COLO668 (cell line): ENCODE measurements around the gene NPAS3.

ENCODE experiments used
- DNase-seq: peaks from one replicate; lab custom pipeline; 2025; ENCODE audit not compliant: unreplicated experiment; lab: John Stamatoyannopoulos, UW

The NPAS3 gene

DNA sequence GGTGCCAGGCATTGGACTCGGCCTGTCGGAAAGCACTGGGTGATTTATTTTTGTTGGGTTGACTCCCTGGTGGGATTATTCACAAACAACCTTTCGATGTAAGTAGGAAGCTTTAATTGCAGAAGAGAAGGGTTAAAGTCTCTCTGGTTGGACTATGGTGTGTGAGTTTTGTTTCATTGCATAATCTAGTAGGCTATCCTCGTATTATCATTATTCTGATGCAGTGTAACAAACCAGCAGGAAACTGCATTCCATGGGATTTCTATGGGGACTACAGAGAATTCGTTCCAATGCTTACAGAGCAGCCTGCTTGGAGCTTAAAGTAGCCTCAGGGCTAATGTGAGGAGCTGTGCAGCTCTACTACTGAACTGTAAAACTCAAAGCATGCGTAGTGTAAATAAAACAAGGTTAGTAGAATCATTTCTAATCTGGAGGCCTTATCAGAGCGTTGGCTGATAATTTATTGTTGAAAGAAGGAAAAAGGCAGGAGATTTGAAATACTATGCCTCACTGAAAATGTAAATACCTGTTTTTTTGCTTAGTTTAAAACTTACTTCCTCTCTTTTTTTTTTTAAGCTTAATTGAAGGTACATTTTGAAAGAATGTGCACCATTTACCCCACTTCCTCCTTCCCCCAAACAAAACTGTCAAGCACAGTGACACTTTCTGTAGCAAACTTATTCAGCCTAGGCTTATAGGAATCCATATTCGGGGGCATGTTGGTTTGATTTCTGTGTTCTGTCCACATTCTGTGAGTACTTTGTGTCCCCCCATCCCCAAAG lies 226.7 kb downstream of the NPAS3 start:
- DNase-seq: no peak

DNA sequence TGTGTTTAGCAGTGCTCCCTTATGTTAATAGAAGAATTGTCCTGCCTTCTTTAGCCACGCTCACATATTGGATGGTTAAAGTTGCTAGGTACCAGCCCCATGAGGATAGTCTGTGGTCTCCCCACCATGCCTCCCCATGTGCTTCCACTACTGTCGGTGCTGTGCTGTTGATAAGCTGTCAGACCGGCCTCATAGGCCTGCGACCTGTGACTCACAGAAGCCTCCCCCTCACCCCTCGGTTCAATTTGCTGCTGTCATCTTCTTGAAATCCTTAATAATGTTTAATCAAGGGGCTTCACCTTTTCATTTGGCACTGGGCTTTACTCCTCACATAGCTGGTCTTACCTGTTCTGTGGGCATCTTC lies 227.2 kb downstream of the NPAS3 start:
- DNase-seq: no peak

DNA sequence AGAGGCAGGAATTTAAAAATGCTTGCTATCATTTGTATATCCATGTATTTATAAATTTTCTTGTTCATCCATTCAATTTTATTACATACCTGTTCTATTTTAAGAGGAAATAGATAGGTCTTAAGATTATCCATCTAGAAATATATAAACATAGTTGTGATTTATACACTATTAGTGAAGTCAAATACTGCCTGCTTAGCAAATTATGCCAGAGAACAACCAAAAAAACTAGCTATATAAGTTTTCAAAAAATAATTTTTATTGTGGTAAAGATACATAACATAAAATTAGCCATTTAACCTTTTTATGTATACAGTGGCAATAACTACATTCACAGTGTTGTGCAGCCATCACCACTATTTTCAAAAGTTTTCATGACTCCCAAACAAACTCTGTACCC lies 237.3 kb downstream of the NPAS3 start:
- no peak for DNase-seq

DNA sequence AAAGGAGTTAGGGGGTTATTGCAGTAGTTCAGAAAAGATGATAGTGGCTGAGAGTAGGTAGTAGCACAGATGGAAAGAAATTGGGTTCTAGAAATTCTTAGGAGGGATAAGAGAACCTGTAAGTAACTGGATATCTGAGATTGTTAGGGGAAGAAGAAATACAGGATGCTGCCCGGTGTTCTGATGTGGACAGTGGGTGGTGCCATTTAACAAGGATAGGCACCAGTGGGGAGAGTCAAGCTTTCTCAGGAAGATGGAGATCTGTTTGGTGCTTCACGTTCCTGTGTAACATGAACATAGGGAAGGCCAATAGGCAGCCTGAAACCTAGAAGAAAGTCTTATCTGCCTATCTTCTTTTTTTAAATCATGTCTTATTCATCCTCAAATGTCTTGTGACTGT lies 245.9 kb downstream of the NPAS3 start:
- DNase-seq: no peak

DNA sequence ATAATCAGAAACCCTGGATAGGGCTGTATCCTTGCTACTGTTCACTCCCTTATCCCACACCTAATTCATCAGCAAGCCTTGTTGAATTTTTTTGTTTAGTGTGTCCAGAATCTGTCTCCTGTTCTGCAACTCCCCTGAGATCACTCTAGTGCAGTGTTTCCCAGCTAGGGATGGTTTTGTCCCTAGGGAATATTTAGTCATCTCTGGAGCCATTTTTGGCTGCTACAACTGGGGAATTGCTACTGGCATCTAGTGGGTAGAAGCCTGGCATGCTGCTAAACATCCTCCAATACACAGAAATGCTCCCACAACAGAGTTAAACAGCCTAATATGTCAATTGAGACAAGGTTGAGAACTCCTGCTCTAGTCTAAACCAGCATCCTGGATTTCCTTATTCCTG lies 248.0 kb downstream of the NPAS3 start:
- DNase-seq: no peak

DNA sequence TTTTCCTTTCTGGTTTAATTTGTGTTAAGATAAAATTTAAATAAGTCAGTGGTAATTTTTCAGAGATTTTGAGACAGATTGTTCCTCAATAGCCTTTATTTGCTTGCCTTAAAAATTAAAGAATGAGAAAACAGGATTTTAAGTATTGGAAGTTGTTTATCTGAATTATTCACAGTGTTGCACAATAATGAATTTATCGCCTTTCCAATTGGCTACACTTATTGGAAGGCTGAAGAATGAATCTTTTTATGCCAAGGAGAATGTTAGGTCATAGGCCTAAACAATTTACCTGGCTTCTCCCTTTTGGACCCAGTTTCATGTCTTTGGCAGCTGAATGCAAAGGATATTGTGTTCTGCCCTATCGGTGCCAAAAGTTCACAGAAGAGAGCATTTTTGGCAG lies 250.2 kb downstream of the NPAS3 start:
- DNase-seq: no peak

DNA sequence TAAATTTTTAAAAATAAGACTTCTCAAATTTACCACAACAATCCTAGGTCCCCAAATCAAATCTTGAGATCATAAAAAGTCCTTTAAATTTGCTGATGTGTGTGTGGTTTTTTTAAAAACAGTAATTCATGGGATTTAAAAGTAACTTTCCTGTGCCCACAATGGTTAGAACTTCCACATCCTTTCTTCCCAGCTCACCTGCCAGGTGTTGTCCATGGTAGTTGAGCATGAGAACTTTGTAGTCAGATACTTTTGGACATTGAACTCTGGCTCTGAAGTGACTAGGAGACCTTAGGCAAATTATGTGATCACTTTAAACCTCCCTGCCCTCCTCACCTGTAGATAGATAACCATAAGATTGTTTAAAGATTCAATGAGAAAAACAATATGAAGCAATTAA lies 253.2 kb downstream of the NPAS3 start:
- no peak for DNase-seq

DNA sequence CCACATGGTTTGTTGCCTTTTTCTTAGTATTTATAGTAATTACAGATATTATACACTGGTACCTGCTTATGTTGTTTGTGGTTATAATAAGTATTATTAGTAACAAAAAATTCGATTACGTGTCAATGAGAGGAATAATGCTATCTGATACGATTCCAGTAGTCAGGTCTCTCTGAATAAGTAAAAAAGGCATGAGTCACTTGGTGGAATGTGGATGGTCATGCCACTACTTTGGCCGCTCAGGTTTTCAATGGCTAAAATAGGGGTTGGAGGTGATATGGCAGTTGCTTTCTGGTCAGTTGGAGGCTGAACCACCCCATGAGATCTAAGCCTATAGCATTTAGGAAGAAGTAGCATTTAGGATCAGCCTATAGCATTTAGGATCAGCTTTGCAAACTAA lies 255.9 kb downstream of the NPAS3 start:
- DNase-seq: no peak

DNA sequence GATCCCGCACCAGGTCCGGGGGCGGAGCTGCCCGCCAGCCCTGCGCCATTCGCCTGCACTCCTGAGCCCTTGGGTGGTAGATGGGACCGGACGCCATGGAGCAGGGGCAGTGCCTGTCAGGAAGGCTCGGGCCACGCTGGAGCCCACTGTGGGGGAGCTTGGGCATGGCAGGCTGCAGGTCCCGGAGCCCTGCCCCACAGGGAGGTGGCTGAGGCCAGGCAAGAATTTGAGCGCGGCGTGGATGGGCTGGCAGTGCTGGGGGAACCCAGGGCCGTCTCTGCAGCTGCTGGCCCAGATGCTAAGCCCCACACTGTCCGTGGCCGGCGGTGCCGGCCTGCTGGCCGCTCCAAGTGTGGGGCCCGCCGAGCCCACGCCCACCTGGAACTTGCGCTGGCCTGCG lies 260.0 kb downstream of the NPAS3 start:
- no peak for DNase-seq

DNA sequence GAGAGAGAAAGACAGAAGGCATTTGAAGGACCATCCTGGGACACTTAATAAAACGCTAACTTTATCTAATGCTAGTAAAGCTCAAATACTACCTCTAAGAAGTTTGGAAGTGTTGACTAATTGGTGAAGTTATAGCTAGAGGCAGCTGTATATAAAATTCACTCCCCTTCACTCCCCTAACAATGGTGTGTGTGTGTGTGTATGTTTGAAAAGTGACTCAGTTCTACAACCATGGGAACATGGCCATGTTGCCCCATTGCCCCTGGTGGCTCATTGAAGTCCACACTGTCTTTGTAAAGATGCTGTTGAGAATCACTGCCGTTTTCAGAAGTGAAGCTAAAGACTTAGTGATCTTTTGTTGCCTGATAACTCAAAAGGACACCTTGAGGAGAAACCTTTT lies 262.4 kb downstream of the NPAS3 start:
- DNase-seq: no peak

DNA sequence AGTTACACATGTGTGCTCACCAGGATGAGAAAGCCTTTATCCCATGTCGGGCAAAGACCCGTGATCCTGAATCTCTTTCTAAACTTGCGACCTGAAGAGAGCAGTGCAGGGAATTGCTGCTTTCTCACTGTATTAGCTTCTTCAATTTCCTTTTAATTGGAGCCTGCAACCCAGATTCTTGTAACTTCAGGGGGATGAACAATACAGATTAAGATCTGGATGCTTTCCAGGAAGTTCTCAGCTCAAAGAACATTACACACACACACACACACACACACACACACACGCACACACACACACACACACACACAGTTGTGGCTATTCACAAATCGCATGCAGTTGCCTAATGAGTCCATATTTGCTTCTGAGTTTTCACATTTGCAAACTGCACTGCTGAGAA lies 268.3 kb downstream of the NPAS3 start:
- DNase-seq: no peak

DNA sequence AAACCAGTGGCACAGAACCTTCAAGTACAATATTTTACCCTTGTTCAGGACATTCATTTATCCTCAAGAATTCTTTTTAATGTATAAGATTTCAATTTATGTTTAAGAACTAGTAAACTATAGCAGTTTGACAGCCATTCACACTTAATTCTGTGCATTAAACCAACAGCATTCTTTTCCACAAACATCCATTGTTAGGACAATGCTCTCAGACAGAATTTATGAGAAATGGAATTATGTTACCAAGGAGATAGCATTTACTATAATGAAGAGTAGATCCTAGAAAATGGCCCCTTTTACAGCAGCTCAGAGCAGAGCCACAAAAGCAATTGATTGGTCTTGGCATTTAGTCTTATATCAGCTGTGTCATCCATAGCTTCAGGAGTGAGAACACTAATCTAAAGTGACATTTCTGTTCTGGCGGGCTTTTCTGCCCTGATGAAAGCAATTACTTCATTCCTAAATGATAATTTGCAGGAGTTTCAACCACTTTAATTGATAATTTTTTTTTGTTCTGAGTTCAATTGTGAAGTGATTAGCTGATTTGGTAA lies 268.9 kb downstream of the NPAS3 start:
- DNase-seq: no peak

DNA sequence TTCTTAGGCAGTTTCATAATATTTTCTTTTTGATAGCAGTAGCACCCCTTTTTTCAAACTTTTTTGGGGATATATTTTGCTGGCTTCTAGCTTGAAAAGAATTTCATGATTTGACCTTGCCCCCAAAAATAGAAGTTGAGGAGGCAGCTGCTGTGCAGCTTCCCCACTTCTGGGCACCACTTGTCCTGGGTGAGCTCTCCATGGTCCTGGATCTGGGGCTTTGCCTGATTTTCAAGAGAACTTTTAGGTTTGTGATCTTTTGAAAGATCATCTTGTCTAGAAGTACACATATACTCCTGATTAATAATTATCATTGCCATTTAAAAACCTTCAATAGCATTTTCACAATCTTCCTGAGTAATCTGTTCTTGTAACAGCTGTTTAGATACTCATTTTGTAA lies 271.6 kb downstream of the NPAS3 start:
- DNase-seq: no peak

DNA sequence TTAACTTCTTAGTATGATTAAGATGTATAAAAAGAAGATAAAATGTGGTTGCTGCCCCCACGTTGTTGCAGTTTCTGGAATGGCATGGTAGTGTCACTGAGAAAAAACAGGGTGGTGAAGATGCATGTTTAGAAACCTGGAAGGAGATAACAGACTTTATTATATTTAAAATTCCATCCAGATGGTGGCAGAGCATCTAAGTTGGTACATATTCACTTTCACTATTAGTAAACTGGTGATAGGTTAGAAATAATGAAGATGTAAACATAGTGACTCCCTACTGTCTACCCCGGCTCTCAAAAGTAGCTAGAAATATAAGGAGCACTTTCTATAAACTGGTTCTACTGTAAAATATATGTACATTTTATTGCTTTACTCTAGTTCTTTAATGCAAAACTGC lies 279.3 kb downstream of the NPAS3 start:
- no peak for DNase-seq

DNA sequence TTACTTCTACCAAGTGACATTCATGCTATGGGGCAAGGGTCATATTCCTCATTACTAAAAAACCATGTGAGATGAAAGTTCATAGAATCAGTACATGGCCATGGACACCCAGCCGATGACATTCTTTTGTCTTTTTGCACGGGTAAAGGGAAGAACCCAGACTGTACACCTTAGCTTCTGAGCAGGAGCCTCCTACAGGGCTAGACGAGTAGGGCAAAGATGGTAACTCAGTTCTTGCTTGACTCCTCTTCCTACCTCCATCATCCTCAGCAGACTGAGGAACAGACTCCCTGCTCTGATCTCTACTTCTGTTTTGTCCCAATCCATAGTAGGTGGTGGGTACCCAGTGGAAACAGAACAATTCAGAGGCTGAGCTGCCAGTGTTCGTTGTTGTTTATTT lies 281.3 kb downstream of the NPAS3 start:
- no peak for DNase-seq

DNA sequence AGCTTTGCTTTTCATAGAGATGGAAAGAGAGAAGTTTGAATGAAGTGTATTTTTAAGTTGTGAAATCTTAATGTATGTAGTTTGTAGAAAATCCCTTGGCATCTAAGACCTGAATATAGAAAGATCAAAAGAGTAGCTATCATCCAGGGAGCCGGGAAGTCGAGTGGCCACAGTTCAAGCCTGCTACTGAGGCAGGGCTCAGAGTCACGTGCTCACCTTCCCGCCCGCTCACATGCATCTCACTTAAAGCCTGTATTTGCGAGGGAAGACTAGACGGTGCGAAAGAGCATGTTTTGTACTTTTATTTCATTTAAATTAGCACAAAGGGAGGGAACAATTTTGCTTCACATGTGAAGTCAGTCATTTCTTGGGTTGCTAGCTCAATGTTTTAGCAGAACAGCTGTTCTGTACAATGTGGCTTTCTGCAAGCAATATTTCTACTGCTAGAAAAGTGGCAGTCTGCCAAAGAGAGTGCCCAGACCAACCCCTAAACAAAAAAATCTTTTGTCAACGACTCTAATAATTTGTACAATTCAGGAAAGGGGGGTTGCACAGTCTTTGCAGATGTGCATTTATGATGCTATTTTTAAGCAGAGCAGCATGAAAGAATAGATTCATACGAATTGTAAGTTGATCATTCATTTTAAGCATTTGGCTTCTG lies 290.7 kb downstream of the NPAS3 start:
- no peak for DNase-seq

DNA sequence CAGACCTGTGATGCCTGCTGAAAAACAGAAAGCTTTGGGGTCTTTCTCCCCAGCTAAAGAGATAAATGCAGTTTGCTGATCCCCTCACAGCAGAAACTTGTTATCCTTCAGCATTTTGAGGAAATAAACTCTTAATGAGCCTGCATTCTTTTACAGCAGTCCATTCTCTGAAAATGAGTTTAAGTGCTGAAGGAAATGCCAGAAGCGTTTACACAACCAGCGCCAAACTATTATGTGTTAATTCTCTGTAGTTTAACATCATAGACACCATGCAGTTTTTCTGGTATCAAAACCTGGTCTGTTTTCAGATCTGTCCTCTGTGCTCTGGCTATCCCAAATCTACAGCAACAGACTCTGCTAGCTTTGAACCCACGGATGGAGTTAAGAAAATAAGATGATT lies 291.3 kb downstream of the NPAS3 start:
- DNase-seq: no peak

DNA sequence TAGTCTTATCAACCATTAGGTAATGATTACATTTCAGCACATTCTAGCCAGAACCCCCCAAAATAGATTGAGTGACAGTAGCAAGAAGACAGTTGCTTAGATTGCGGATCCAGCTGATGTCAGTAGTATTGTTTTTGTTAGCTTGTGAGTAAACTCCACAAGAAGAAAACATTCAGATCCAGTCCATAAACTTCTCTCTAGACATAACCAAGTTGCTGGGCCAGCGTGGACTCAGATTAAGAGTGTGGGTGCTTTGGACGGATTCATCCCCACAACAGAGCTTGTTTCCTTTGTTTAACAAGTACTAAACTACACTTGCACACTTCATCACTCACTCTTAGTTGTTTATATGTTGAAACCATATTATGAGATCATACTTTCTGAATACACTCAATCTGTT lies 293.4 kb downstream of the NPAS3 start:
- DNase-seq: no peak

DNA sequence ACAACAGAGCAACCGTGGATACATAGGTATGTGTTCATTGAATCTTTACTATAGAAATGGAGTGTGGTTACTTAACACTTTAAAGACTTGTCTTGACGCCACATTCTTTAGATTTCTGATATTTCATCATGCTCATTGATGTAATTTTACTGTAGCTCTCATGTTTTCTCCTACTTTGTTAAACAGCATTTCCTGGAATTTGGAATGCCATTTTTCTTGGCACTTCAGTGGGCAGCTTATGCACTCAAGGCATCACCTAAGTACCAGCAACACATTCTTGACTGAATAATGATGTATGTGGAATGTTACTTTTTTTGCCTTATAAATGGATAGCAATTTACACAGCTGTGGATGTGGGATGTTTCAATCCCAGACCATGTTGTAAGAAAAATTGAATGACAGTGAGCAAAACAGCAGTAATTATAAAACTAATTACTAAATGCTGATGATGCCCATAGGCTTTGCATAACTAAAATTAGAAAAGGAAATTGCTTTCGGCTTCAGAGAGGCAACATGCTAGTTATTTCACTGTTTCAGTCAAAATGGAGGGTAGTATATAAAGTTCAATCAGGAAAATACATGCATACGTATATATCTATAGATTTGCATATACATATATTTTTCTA lies 298.5 kb downstream of the NPAS3 start:
- DNase-seq: no peak

DNA sequence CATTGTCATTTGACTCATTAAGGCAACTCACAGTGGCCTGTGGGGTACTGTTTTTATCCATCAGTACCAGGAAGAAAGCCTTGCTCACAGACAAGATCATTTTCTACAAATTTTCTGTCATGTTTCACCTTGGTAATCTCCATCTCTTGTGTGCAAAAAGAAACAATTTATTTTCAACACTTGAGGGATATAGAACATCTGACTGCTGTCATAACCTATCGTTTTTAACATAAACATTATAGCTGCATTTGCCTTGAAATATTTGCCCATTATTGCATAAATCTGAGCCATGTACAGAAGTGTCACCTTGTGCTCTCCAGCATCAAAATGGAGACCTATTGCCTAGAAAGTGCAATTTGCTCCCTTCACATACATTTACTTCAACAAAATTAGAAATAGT lies 300.8 kb downstream of the NPAS3 start:
- DNase-seq: no peak

DNA sequence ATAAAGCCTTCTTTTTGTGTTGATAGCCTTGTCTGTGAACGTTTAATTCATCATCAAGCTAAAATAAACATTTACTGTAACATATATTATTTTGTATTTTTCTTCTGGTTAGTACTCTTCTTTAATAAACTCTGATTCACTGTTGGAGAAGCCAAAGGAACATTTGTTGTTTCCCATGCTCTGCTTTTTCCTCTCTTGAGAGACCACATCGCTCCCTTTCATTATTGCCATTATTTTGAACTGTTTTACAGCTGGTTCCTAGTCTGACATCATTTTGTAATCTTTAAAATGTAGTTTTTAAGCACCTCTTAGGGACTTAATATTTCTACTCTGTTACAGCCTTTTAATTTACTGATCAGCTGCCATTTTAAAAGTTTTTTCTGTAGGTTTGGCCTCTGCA lies 301.8 kb downstream of the NPAS3 start:
- DNase-seq: no peak

DNA sequence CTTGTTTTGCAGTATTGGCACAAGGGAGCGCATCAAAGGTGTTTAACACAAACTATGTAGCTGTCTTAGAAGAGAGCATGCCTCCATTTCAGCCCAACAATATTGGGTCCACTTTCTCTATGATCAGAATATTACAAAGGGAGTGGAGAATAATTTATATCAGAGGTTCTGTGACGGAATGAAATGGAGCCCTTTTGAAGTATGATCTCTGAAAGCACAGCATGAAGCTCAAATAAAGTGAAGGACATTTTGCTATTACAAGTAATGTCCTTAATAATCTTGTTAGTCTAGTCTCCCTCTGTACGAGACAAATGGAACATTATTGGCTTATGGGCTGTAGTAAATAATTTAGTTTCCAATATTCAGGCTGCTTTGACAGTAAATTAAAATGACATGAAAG lies 302.7 kb downstream of the NPAS3 start:
- no peak for DNase-seq
